Thoracic aorta (tissue), 2 donors: ENCODE results near the gene SLC18A3. TPM values are rescaled to one million over a fixed set of nuclear protein-coding genes. Genes with fewer than 3 reads are reported as not detected.

Experiments
- ATAC-seq: fragments of 150-250 bp; one replicate; pipeline ENCODE4 v1.8.0; 2017; ENCODE audit warnings: low read depth; ENCODE audit not compliant: insufficient number of reproducible peaks, low FRiP score
- DNase-seq: peaks from one replicate; pipeline ENCODE4 v3.0.0-alpha.2; 2020; ENCODE audit warnings: low spot score
- H3K27ac ChIP-seq, 2 donors: fragments of 200-600 bp; sonication (generic); 1 replicate in 1 of 2; 2 replicates in 1 of 2; pipeline ENCODE4 v1.5.1; 2016; ENCODE audit warnings: mild to moderate bottlenecking in 2 of 2, moderate library complexity in 2 of 2
- H3K27me3 ChIP-seq: fragments of 200-600 bp; sonication (generic); replicated peaks from 2 replicates; pipeline ENCODE4 v1.6.0; 2016; ENCODE audit warnings: mild to moderate bottlenecking; ENCODE audit not compliant: insufficient read depth
- H3K36me3 ChIP-seq: fragments of 200-600 bp; sonication (generic); one replicate; pipeline ENCODE4 v1.5.1; 2016
- H3K4me1 ChIP-seq, 2 donors: fragments of 200-600 bp; sonication (generic); 1 replicate in 1 of 2; 2 replicates in 1 of 2; pipeline versions ENCODE4 v1.5.1 to v1.6.0; 2016; ENCODE audit warnings: low read depth in 2 of 2, mild to moderate bottlenecking in 1 of 2; ENCODE audit not compliant: control insufficient read depth in 1 of 2
- H3K4me3 ChIP-seq: fragments of 200-600 bp; sonication (generic); 2 replicates; pipeline ENCODE4 v1.5.1; 2016; ENCODE audit warnings: mild to moderate bottlenecking
- H3K9me3 ChIP-seq: fragments of 200-600 bp; sonication (generic); 2 replicates; pipeline ENCODE4 v1.5.1; 2016
- CTCF ChIP-seq: fragments of 200-600 bp; sonication (generic); IDR thresholded peaks from one replicate; pipeline ENCODE4 v1.5.1; 2019; ENCODE audit warnings: antibody characterized with exemption
- total RNA-seq, 2 donors: library from RNA; depleted of rRNA; stranded (reverse); fragments of >200 nt; gene quantifications; one replicate each; pipeline versions ENCODE4 v1.1.0 to v1.2.3, GENCODE V29; 2016

SLC18A3 gene
- total RNA-seq, 2 donors from 2014 or later: not detected

- Histone ChIP-seq H3K4me1 (no peaks in the 10 kb centered on the region), H3K9me3 (no peaks in the 10 kb centered on the region), H3K4me3 (no peak overlapping the region), H3K27ac (no peak overlapping the region), H3K36me3 (no peaks in the 10 kb centered on the region), H3K27me3 (no peaks in the 10 kb centered on the region)
- DNase-seq (no peak), ATAC-seq (no peak)
- TF ChIP-seq CTCF: no peak
Measured at GRCh38 chr10:49595003-49595712, 15.0 kb upstream of the SLC18A3 start.

DNA sequence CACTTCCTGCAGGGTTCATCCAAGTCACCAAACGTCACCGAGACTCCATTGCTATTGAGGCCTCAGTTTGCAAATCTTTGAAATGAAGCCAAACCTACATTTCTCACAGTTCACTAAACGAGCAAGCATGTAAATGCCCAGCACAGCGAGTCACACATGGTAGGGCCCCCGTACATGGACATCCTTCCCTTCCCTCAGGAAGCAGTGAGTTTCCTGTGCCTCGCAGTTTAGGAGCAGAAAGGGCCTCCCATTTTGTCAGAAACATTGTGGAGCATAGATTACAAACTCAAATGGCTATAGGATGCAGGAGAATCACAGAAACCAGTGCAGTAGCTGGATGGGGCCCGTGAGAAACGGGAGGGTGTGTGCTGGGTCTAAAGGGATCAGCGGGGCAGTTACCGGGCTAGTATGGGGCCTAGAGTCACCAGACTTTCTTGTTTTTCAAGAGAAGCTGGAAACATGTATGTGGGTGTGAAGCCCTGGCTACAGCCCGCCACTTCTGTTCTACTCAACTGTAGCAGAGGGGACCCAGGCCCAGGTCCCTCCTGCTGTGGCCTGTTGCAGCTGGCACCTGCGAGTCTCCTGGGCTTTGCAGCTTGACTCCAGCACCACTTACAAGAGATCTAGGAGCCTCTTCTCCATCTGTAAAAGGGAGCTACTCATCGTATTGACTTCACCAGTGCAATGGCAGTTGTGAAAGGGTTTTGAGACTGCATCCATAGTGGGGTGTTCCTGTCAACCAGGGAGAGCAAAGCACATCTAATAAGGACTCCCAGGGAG lies 14.2 kb upstream of the SLC18A3 start:
- DNase-seq (no peak), ATAC-seq (no peak)
- no peak for TF ChIP-seq CTCF
- Histone ChIP-seq H3K36me3 (no peaks in the 10 kb centered on the region), H3K27ac (no peak overlapping the region), H3K27me3 (no peaks in the 10 kb centered on the region), H3K9me3 (no peaks in the 10 kb centered on the region), H3K4me3 (no peak overlapping the region), H3K4me1 (no peaks in the 10 kb centered on the region)

DNA sequence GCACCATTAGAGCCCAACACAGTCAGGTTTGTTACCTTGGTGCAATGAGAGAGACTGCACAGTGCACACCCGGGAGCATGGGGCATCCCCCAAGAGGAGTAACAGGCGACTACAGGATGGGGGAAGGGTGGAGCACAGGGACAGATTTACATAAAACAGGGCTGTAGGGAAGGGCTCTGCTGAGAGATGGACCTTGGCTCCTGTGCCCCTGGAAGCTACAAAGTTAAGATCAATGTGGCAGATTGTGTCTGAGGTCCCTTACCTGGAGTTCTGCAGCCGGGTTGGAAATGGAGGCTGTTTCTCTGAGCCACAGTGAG lies 13.7 kb upstream of the SLC18A3 start:
- no peaks in the 10 kb centered on the region for H3K27me3 ChIP-seq
- no peak for TF ChIP-seq CTCF
- H3K4me3 ChIP-seq: no peak overlapping the region
- H3K36me3 ChIP-seq: no peaks in the 10 kb centered on the region
- H3K9me3 ChIP-seq: no peaks in the 10 kb centered on the region
- no peak overlapping the region for H3K27ac ChIP-seq
- ATAC-seq (no peak), DNase-seq (no peak)
- no peaks in the 10 kb centered on the region for H3K4me1 ChIP-seq

GRCh38 chr10:49596836-49597235 lies 13.3 kb upstream of the SLC18A3 start:
- H3K27ac ChIP-seq: no peak overlapping the region
- no peaks in the 10 kb centered on the region for H3K4me1 ChIP-seq
- H3K27me3 ChIP-seq: no peaks in the 10 kb centered on the region
- no peak for ATAC-seq
- H3K9me3 ChIP-seq: no peaks in the 10 kb centered on the region
- H3K4me3 ChIP-seq: no peak overlapping the region
- H3K36me3 ChIP-seq: no peaks in the 10 kb centered on the region
- TF ChIP-seq CTCF: no peak
- no peak for DNase-seq

DNA sequence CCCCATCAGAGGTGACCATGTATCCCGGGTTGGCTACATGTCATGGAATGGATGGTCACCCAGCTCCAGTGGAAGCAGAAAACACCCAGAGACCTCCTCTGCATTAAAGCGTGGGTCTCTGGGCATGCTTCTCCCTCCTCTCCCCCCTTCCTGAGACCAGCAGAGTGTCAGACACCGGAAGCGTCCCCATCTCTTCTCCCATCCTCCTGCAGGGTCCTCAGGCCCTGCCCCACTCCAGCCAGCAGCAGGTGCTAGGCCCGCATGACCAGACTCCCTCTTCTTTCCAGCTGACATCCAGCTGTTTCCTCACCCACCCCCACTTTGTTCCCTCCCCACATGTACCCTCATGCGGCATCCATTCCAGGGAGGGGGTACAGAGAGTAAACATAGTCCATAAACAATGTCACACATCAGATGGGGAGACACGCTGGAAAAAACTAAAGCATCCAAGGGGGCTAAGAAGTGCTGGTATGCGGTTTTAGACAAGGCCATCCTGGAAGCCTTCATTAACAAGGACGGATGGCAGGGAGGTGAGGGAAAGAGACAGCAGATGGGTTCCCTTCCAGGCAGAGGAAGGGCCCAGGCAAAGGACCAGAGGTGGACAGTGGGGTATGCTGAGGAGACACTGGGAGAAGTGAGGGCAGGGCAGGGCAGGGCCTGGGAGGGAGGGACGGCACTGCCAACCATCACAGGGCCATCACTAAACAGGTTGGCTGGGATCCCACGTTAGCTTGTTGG lies 12.5 kb upstream of the SLC18A3 start:
- no peak overlapping the region for H3K4me3 ChIP-seq
- H3K9me3 ChIP-seq: no peaks in the 10 kb centered on the region
- H3K27me3 ChIP-seq: no peaks in the 10 kb centered on the region
- ATAC-seq (no peak), DNase-seq (no peak)
- no peaks in the 10 kb centered on the region for H3K36me3 ChIP-seq
- no peaks in the 10 kb centered on the region for H3K4me1 ChIP-seq
- TF ChIP-seq CTCF: no peak
- H3K27ac ChIP-seq: no peak overlapping the region
